Natural killer cell (primary cell): ENCODE data around the gene COL15A1. TPM values are rescaled to one million over a fixed set of nuclear protein-coding genes. Genes with fewer than 3 reads are reported as not detected.

Experiments used
- ATAC-seq, 3 donors: fragments of 150-1000 bp in 2 of 3; fragments of 200-7000 bp in 1 of 3; cut with Tn5 transposase; 1 replicate in 1 of 3; 2 replicates in 2 of 3; pipeline ENCODE4 v1.10.0; 2021; ENCODE audit warnings: mild to moderate bottlenecking in 2 of 3, moderate library complexity in 2 of 3
- DNase-seq, 2 donors: peaks; one replicate each; pipeline versions ENCODE4 v3.0.0 to v3.0.0-alpha.2; 2013 to 2021; ENCODE audit warnings: mixed read lengths in 1 of 2
- H3K27ac ChIP-seq: one replicate; pipeline ENCODE4 v1.5.1; 2013; ENCODE audit warnings: mild to moderate bottlenecking, low read length
- H3K27me3 ChIP-seq: one replicate; pipeline ENCODE4 v1.6.1; 2013; ENCODE audit warnings: low read length; ENCODE audit not compliant: control insufficient read depth, insufficient read depth
- H3K36me3 ChIP-seq: one replicate; pipeline ENCODE4 v1.6.1; 2013; ENCODE audit warnings: low read length; ENCODE audit not compliant: control insufficient read depth, insufficient read depth
- H3K4me1 ChIP-seq: one replicate; pipeline ENCODE4 v1.6.1; 2013; ENCODE audit warnings: low read length; ENCODE audit not compliant: control insufficient read depth, insufficient read depth
- H3K4me3 ChIP-seq: one replicate; pipeline ENCODE4 v1.5.1; 2013; ENCODE audit warnings: low read length
- H3K9me3 ChIP-seq: one replicate; pipeline ENCODE4 v1.6.1; 2013; ENCODE audit warnings: low read length; ENCODE audit not compliant: control insufficient read depth, insufficient read depth
- H3K27ac Mint-ChIP-seq, 2 donors: one replicate each; pipeline ENCODE4 v1.8.0; 2022; ENCODE audit warnings: mild to moderate bottlenecking in 2 of 2, mixed read lengths in 2 of 2, moderate library complexity in 1 of 2
- H3K27me3 Mint-ChIP-seq, 2 donors: one replicate each; pipeline ENCODE4 v1.8.0; 2022; ENCODE audit warnings: low read depth in 2 of 2, mixed read lengths in 2 of 2
- H3K36me3 Mint-ChIP-seq: one replicate; pipeline ENCODE4 v1.8.0; 2022; ENCODE audit warnings: mixed read lengths
- H3K4me1 Mint-ChIP-seq, 2 donors: one replicate each; pipeline ENCODE4 v1.8.0; 2022; ENCODE audit warnings: mixed read lengths in 2 of 2
- H3K4me3 Mint-ChIP-seq: one replicate; pipeline ENCODE4 v1.8.0; 2022; ENCODE audit warnings: mild to moderate bottlenecking, moderate library complexity, mixed read lengths
- H3K9me3 Mint-ChIP-seq, 2 donors: one replicate each; pipeline ENCODE4 v1.8.0; 2022; ENCODE audit warnings: mixed read lengths in 2 of 2
- WGBS: methylation state at CpG from one replicate; pipeline ENCODE4 v1.1.7; 2013; ENCODE audit warnings: missing lambda C conversion rate; ENCODE audit not compliant: insufficient coverage; 5-methylcytosine and 5-hydroxymethylcytosine counted together
- intact Hi-C: fragments of 100-400 bp; cut with micrococcal nuclease; formaldehyde crosslinking; loops from one replicate; pipeline ENCODE4 v1.14.2; 2022
- total RNA-seq, 4 donors: library from RNA; stranded (reverse); fragments of 120-200 nt in 1 of 4; gene quantifications; one replicate each; pipeline versions ENCODE4 v1.2.3 to v1.2.4, GENCODE V29; 2013 to 2022
- TF ChIP-seq, protein P1 (sequence below): fragments of 200-600 bp; IDR thresholded peaks from one replicate; pipeline ENCODE4 v1.8.0; 2022; ENCODE audit warnings: antibody characterized with exemption

COL15A1 gene
- total RNA-seq, 3 donors from 2014 or later (not counting 1 experiment from before 2014, with no cell fraction given), result 0.18 to 0.82 (median 0.19) TPM

DNA sequence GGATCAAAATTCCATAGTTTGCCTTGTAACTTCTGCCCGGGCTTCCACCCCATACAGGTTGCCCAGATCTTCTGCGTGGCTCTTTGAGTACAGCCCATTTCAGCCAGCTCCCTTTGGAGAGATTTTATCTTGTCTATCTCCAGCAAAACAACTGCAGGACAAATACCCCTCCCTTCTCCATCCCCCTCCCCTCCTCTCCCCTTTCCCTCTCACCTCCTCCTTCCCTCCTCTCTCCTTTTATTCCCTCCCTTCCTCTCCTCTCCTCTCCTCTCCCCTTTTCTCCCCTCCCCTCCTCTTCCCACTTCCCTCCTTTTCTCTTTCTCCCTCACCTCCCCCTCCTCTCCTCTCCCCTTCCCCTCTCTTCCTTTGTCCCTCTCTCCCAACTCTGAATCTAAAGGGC is 58.2 kb downstream of the COL15A1 start:
- no peaks in the 10 kb centered on the region for H3K36me3 Mint-ChIP-seq
- WGBS, result 100% methylated on average over 2 of the region's 2 CpGs
- Histone ChIP-seq H3K36me3 (no peaks in the 10 kb centered on the region), H3K4me1 (peaks cover 19% of the 10 kb centered on the region), H3K9me3 (no peaks in the 10 kb centered on the region), H3K27ac (no peak overlapping the region), H3K27me3 (no peaks in the 10 kb centered on the region), H3K4me3 (no peak overlapping the region)
- TF ChIP-seq, protein P1, sequence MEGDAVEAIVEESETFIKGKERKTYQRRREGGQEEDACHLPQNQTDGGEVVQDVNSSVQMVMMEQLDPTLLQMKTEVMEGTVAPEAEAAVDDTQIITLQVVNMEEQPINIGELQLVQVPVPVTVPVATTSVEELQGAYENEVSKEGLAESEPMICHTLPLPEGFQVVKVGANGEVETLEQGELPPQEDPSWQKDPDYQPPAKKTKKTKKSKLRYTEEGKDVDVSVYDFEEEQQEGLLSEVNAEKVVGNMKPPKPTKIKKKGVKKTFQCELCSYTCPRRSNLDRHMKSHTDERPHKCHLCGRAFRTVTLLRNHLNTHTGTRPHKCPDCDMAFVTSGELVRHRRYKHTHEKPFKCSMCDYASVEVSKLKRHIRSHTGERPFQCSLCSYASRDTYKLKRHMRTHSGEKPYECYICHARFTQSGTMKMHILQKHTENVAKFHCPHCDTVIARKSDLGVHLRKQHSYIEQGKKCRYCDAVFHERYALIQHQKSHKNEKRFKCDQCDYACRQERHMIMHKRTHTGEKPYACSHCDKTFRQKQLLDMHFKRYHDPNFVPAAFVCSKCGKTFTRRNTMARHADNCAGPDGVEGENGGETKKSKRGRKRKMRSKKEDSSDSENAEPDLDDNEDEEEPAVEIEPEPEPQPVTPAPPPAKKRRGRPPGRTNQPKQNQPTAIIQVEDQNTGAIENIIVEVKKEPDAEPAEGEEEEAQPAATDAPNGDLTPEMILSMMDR, result no peak
- H3K9me3 Mint-ChIP-seq, result no peaks in the 10 kb centered on the region
- peak overlapping the region in 1 of 2 donors; percentile 54 for H3K27ac Mint-ChIP-seq
- no peak for DNase-seq
- peaks cover 50 to 51% of the 10 kb centered on the region in 2 donors for H3K4me1 Mint-ChIP-seq
- ATAC-seq, result no peak
- intact Hi-C loops, result no loop called here
- peaks cover 6 to 10% of the 10 kb centered on the region in 2 donors for H3K27me3 Mint-ChIP-seq
- H3K4me3 Mint-ChIP-seq, result no peak overlapping the region

DNA sequence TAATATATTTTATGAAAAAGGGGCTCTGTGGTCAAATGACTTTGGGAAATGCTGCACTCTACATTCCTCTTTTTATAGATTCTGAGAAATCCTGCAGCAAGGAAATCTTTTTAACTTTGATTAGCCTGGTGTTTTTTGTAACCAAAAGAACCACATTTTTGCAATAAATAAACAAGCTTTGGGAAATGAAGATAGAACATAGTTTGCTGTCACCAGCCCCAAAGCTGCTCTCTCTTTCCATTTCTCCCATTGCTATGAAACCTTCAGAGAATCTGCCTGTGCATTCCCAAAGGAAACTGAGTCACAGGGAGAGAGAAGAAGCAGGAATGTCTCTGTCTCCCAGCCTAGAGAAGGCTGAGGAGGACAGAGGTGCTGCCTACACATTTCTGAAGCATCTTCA is 59.0 kb downstream of the COL15A1 start:
- DNase-seq, result no peak
- Histone ChIP-seq H3K27ac (no peak overlapping the region), H3K4me3 (no peak overlapping the region), H3K27me3 (no peaks in the 10 kb centered on the region), H3K9me3 (no peaks in the 10 kb centered on the region), H3K36me3 (no peaks in the 10 kb centered on the region), H3K4me1 (peaks cover 19% of the 10 kb centered on the region)
- Mint-ChIP-seq H3K4me1 (peaks cover 50 to 51% of the 10 kb centered on the region in 2 donors), H3K27ac (no peak overlapping the region), H3K36me3 (no peaks in the 10 kb centered on the region), H3K4me3 (no peak overlapping the region), H3K27me3 (peaks cover 6 to 10% of the 10 kb centered on the region in 2 donors), H3K9me3 (no peaks in the 10 kb centered on the region)
- intact Hi-C loops, result no loop called here
- no peak for ATAC-seq
- TF ChIP-seq, protein P1, result no peak

DNA sequence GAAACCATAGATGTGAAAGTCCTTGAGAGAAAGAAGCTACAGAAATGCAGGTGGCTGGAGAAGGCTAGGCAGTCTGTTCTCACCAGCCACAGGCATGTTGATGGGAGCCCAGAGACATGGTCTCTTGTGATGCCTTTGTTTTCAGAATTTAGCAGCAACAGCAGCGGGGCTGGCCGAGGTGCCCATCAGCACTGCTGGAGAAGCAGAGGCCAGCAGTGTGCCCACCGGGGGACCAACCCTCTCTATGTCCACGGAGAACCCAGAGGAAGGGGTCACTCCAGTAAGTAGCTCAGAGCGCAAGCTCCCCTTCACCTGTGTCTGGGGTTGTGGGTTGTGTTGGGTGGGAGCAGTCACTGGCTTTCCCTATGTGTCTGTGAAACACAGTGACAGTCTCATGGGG is 59.6 kb downstream of the COL15A1 start:
- Mint-ChIP-seq H3K27me3 (peaks cover under 1 to 7% of the 10 kb centered on the region in 2 donors), H3K4me1 (peaks cover 46 to 51% of the 10 kb centered on the region in 2 donors), H3K4me3 (no peak overlapping the region), H3K9me3 (no peaks in the 10 kb centered on the region), H3K36me3 (no peaks in the 10 kb centered on the region), H3K27ac (peak overlapping the region in 1 of 2 donors; percentile 29)
- H3K4me3 ChIP-seq, result no peak overlapping the region
- TF ChIP-seq, protein P1, result no peak
- intact Hi-C loops, result no loop called here
- H3K27me3 ChIP-seq, result no peaks in the 10 kb centered on the region
- H3K4me1 ChIP-seq, result peaks cover 19% of the 10 kb centered on the region
- ATAC-seq (no peak), DNase-seq (no peak)
- no peak overlapping the region for H3K27ac ChIP-seq
- 93% methylated on average over 5 of the region's 5 CpGs for WGBS
- H3K9me3 ChIP-seq, result no peaks in the 10 kb centered on the region
- no peaks in the 10 kb centered on the region for H3K36me3 ChIP-seq

DNA sequence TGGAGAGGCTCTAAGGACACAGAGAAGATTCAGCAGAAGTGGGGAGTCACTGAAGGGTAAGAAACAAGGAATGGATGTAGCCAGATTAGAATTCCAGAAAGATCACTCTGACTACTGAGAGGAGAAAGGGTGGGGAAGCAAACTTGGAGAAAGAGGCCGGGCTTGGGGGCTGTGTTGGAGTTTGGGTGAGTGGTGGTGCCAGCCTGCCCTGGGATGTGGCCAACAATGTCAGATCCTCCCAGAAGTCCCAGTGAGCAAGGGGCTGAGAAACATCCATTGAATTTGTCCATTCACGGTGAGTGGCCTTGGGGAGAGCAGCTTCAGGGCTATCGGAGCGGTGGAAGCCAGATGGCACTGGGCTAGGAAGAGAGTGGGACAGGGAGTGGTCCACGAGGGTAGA is 60.4 kb downstream of the COL15A1 start:
- Histone ChIP-seq H3K4me3 (no peak overlapping the region), H3K27ac (no peak overlapping the region), H3K36me3 (no peaks in the 10 kb centered on the region), H3K27me3 (no peaks in the 10 kb centered on the region), H3K9me3 (no peaks in the 10 kb centered on the region), H3K4me1 (peaks cover 14% of the 10 kb centered on the region)
- Mint-ChIP-seq H3K4me1 (peaks cover 45 to 51% of the 10 kb centered on the region in 2 donors), H3K9me3 (no peaks in the 10 kb centered on the region), H3K36me3 (no peaks in the 10 kb centered on the region), H3K4me3 (no peak overlapping the region), H3K27ac (peak overlapping the region in 1 of 2 donors; percentile 29), H3K27me3 (peaks cover 0 to 7% of the 10 kb centered on the region in 2 donors)
- DNase-seq (no peak), ATAC-seq (no peak)
- intact Hi-C loops, result no loop called here
- WGBS, result 95% methylated on average over 5 of the region's 5 CpGs
- TF ChIP-seq, protein P1, result no peak
